GM10248 (cell line): Measurements from ENCODE around the gene HAO2.
A peak's percentile ranks its signal among the peaks of the same experiment; 100 is the strongest.

ENCODE experiments used
- CTCF ChIA-PET: fragments of 300-600 bp; sonication (Branson Sonifier 250); formaldehyde crosslinking; extraction: SDS; loops from one replicate; lab custom pipeline; 2021; ENCODE audit warnings: antibody characterized with exemption; lab: Yijun Ruan, JAX
- POLR2A ChIA-PET: fragments of 350-650 bp; sonication (Branson Sonifier 250); formaldehyde crosslinking; extraction: SDS; loops from one replicate; lab custom pipeline; 2020; ENCODE audit warnings: antibody characterized with exemption; lab: Yijun Ruan, JAX
- DNase-seq: peaks from one replicate; pipeline ENCODE4 v3.0.0; 2012; ENCODE audit errors: extremely low spot score
- TF ChIP-seq, protein P1 (sequence below): IDR thresholded peaks from 2 replicates; pipeline ENCODE4 v1.5.1; 2012; ENCODE audit warnings: mild to moderate bottlenecking, low read depth; ENCODE audit errors: extremely low read depth, missing control alignments, control extremely low read depth

The HAO2 gene

DNA sequence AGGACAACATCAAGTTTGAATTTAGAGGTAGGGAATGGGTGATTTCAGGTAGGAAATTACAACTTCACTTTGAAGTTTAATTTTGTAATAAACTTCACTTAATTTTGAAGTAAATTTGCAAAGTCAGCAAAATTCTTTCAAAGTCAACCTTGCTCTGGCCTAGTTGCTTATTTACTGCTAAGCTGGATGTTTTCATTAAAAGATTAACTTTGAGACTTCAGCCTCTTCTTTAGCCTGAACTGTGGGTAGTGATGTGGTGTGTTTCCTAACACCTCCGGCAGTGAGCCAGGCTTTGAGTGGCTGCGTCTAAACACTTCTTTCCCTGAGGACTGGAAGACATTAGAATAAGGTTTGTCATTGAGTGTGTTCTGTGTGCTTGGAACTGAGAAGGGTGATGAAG, at the start of gene HAO2:
HAO2 (plus strand) TSS at position 232 of the 400 bp plus-strand sequence. CDS start 12,301 bp downstream, outside the sequence.
- POLR2A ChIA-PET, result no interaction called here
- CTCF ChIA-PET, result interaction anchor here (1.1 to 7.6 kb wide), 9 partner anchors 16 to 294 kb away, joined by 3 to 79 read pairs (median 6); no protein-coding TSS in a partner anchor
- no peak for DNase-seq
- TF ChIP-seq, protein P1, sequence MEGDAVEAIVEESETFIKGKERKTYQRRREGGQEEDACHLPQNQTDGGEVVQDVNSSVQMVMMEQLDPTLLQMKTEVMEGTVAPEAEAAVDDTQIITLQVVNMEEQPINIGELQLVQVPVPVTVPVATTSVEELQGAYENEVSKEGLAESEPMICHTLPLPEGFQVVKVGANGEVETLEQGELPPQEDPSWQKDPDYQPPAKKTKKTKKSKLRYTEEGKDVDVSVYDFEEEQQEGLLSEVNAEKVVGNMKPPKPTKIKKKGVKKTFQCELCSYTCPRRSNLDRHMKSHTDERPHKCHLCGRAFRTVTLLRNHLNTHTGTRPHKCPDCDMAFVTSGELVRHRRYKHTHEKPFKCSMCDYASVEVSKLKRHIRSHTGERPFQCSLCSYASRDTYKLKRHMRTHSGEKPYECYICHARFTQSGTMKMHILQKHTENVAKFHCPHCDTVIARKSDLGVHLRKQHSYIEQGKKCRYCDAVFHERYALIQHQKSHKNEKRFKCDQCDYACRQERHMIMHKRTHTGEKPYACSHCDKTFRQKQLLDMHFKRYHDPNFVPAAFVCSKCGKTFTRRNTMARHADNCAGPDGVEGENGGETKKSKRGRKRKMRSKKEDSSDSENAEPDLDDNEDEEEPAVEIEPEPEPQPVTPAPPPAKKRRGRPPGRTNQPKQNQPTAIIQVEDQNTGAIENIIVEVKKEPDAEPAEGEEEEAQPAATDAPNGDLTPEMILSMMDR, result no peak

DNA sequence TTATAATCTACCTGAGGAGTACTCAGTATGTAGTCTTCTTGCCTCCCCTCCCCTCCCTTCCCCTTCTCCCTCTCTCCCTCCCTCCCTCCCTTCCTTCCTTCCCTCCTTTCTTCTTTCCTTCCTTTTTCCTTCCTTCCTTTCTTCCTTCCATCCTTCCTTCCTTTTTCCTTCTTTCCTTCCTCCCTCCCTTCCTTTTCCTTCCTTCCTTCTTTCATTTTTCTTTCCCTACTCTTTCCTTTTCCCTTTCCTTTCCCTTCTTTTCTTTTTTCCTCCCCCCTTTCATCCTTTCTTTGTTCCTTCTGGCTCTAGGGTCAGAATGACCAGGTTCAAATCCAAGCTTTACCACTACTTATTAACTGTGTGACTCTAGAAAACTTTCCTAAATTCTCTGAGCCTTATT, 48.5 kb upstream of the HAO2 start:
- CTCF ChIA-PET, result no interaction called here
- POLR2A ChIA-PET, result no interaction called here
- no peak for DNase-seq
- TF ChIP-seq, protein P1, result no peak

DNA sequence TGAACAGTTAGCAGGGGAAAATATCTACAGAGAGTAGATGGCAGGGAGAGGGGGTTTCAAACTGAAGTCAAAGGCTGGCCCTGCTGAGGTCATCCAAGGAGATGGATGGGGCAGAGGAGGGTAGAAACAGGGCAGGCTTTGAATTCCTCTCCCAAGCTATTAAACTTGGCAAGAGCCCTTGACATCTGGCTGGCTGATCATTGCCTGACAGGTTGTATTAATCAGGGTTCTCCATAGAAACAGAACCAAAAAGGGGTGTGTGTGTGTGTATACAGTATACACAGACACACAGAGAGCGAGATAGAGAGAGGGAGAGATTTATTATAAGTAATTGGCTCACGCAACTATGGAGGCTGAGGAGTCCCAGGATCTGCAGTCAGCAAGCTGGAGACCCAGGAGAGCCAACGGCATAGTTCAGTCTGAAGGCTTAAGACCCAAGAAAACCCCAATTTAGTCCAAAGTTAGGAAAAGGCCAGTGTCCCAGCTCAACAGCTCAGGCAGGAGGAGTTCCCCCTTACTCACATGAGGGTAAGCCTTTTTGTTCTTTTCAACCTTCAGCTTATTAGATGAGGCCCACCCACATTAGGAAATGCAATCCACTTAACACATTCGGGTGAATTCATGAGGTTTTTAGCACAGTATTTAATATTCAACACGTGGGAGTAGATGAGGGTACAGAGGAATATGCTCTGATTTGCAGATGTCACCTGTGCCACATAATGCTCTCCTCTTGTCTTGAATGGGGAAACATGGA, 46.7 kb upstream of the HAO2 start:
- CTCF ChIA-PET, result interaction anchor here (1.1 to 1.7 kb wide), 4 partner anchors 36 to 47 kb away, joined by 3 to 6 read pairs (median 4); no protein-coding TSS in a partner anchor

DNA sequence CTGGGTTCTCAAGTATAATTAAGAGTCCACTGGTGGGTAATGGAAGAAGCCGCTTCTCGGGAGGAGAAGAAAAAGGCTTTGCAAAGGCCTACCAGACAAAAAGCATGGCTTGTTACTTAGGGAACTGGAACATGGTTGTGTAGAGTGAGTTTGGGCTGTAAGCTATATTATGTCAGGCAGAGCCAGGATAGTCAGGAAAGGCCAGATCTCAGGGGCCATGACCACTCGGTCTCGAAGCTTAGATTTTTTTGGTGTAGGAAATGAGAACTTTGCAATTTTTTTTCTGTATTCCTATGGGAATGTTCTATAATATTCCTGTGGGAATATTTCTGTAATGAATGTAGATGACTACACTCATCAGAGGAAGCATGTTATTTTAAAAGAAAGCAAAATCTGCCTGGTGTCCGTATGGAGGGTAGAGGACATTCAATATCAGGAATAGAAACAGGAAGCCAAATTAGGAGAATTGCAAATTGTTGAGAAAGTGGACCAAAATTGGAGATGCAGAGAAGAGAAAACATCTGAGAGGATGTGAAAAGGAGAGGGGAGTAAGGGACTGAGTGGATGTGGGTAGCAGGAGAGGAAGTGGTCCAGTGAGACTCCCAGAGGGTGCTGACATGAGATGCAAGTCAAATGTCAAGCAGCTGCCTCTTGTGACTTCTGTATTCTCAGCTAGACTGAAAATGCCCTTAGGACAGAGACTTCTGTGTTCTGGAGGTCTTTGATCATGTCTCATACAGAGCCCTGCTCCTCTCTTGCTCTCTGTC, 45.2 kb upstream of the HAO2 start:
- POLR2A ChIA-PET, result no interaction called here
- DNase-seq, result peak; percentile 69
- CTCF ChIA-PET, result interaction anchor here (0.8 to 2.5 kb wide), 6 partner anchors 10 to 48 kb away, joined by 3 to 8 read pairs (median 5); no protein-coding TSS in a partner anchor
- TF ChIP-seq, protein P1, result no peak

More for the DNA sequence above, 46.7 kb upstream of the HAO2 start:
- no peak for DNase-seq
- POLR2A ChIA-PET, result no interaction called here
- TF ChIP-seq, protein P1, result no peak

DNA sequence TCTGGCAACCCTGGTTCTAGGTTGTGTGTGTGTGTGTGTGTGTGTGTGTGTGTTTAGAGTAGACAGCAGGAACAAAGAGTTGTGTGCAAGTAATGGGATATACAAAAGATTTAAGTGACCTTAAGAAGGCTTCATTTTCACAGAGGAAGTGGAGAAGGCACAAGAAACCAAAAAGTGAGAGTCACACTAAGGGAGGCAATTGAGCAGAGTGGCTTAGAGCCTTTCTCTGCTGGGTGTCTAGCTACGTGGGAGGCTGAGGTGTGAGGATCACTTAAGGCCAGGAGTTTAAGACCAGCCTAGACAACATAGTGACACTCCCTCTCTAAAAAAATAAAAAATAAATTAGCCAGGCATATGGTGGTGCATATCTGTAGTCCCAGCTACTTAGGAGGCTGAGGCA, 44.4 kb upstream of the HAO2 start:
- CTCF ChIA-PET, result interaction anchor here (1.2 to 4.9 kb wide), 7 partner anchors 10 to 49 kb away, joined by 4 to 18 read pairs (median 6); no protein-coding TSS in a partner anchor
- no peak for DNase-seq
- POLR2A ChIA-PET, result no interaction called here
- TF ChIP-seq, protein P1, result no peak

DNA sequence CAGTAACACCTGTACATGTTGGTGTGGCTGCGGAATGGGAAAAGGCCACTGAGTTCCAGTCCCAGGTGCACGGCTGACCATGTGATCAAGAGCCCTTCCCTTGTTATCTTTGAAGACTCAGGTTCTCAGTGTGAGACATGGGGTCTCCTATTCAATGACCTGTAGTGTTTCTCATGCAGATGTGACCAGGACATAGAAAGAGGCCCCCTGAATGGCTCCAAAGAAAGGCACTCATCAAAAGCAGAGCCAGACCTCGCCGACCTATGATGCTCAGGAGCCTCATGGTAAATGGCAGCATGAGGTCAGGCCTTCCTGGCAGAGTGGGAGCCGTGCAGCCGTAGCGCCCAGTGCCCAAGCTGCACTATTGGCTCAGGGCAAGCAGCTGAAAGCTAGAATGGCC, 42.3 kb upstream of the HAO2 start:
- TF ChIP-seq, protein P1, result no peak
- ChIA-PET CTCF (interaction anchor here (1.4 to 4.9 kb wide), 5 partner anchors 13 to 51 kb away, joined by 4 to 18 read pairs (median 8); no protein-coding TSS in a partner anchor), POLR2A (no interaction called here)
- DNase-seq, result no peak
